GM20431 (cell line): ENCODE data around the gene A4GNT.
"Not testable (repeated sequence)": the region's sequence is repeated elsewhere in the genome, so short reads cannot be mapped to it uniquely, and the experiment has no call there.

Experiments
- in situ Hi-C: fragments of 300-500 bp; cut with MseI, MboI; formaldehyde crosslinking; loops from one replicate; pipeline ENCODE4 v1.15.0; 2020; ENCODE audit warnings: low sequenced_read_pairs; ENCODE audit not compliant: unreplicated experiment

Gene A4GNT

DNA sequence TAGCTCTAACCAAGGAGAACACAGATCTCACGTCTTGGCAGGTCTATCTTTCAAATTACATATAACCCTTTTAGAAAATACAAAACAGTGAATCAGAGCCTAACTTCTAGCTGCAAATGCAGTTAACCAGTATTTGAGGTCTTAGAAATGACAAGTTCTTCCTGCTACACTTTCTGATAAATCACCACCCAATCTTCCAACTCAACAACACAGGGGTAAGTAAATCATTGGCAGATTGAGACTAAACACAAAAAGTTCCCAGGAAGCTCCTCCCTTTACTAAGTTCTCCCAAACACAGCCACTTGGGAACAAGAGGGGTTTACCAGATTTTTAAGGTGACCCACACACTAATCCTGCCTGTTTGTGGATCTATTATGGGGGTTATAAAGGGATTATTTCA, at the start of gene A4GNT:
Gene A4GNT (minus strand): TSS at position 152 of the 400 bp plus-strand sequence. CDS start 1,134 bp downstream, outside the sequence.
- in situ Hi-C loops: no loop called here

DNA sequence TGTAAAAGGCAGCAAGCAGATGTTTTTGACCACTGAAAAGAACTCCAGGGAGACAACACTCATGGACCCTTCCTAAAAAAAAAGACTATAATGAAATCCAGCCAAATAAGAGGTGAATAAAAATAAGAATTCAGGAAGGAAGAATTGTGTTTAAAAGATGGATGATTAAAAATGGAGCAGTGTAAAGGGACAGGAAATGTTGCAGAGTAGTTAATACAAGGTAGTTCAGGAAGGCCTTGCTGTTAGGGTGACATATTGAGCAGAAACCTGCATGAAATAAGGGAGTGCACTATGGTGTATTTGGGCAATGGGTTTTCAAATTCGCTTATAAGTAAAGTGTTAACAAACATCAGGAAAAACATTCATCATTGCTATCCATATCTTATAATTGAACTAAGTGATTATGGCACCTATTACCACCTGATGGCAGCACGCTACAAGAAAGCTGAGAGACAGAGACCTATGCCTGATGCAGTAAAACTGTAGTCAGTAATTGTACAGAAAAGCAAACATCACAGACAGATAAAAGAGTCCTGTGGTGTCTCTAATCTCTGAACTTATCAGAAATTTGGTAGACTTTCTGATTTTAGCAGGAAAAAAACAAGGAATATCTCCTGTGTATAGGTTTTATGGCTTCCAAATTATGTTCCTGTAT, 48.3 kb upstream of the A4GNT start:
- in situ Hi-C loops: no loop called here

DNA sequence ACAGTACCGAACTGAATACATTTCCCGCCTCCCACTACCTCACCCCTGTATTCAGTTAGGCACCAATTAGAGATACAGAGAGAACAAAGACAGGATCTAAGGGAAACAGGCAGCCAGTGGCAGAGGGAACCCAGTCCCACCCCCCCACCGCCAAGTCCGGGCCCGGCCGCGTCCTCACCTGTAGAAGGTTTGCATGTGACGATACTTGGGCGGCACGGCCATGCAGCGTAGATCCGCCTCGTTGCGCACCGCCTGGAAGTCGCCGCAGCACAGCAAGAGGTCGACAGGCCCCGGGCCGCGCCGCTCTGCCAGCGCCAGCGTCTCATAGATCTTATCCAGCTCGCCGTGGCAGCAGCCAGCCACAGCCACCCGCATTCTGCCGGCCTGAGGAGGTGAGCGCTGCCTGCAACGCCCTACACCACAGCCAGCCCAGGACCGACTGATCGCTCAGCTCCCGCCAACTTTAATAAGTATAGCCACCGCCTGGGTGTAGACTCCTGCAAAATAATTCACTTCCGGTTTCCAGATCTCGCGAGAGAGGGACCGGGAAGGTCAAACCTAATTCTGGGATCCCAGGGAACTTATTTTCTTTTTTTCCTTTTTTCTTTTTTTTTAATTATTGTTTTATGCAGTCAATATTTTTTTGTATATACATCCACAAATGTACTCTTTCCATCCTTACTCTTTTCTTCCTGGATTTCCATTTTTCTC, 42.4 kb upstream of the A4GNT start, which contains the start of gene DBR1:
Gene DBR1 (minus strand): TSS at position 501 of the 711 bp plus-strand sequence. CDS start 126 bp downstream, at position 375.
- in situ Hi-C loops: no loop called here

DNA sequence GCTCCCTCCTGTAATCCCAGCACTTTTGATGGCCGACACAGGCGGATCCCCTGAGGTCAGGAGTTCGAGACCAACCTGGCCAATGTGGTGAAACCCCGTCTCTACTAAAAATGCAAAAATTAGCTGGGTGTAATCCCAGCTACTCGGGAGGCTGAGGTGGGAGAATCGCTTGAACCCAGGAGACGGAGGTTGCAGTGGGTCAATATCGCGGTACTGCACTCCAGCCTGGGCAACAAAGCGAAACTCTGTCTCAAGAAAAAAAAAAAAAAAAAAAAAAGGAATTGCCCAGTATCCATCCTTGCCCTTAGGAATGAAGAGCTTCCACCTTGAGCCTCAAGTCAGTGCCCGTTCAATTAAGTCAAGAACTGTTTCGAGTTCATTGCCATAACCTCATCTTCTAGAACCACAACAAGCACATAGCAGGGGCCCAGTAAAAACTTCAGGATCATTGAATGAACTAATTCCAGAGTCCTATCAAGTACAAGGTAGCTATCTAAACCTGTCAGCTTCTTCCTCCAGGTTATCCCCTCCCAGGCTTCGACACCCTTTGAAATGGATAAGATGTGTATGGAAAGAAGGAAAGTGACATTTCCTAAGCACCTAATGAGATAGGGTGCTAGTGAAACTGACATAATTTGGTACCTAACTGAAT, 41.7 kb upstream of the A4GNT start:
- in situ Hi-C loops: no loop called here

DNA sequence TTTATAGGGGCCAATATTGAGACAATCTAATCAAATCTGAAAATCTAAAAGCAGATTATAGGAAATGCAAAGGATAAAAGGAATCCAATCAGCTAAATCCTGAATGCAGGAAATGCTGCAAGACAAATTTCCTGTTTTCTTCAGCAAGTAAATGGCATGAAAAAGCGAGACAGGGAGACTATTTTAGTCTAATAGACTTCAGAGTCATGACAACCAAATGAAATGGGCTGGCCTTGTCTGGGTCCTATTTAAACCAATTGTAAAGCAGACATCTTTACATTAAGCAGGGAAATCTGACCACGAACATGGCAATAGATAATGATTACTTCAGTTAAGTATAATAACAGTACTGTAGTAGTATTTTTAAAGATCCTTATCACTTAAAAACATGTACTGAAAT, 40.4 kb upstream of the A4GNT start:
- in situ Hi-C loops: no loop called here

DNA sequence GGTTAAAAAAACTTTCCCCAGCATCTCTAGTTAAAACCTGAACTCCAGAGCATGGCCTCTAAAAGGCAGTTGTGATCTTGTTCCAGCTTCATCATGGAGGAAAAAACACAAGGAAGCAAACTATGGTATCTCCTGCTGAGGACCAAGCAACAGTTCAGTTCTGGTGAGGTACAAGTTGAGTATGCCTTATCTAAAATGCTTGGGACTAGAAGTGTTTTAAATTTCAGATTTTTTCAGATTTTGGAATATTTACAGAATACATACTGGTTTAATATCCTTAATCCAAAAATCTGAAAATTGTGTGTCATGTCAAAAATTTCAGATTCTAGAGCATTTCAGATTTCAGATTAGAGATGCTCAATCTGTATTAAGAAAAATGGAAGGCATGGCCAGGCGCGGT, 32.9 kb upstream of the A4GNT start:
- in situ Hi-C loops: no loop called here

DNA sequence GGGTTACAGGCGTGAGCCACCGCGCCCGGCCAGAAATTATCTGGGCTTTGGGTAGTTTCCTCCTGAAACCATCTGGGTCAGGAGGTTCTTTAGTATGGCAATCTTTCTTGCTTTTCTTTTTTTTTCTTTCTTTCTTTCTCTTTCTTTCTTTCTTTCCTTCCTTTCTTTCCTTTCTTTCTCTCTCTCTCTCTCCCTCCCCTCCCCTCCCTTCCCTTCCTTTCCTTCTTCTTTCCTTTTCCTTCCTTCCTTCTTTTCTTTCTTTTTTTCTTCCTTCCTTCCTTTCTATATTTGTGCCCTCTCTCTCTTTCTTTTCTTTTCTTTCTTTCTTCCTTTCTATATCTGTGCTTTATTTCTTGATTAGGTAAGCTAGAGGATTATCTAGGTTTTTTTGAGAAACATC, 25.6 kb upstream of the A4GNT start:
- in situ Hi-C loops: no loop called here

DNA sequence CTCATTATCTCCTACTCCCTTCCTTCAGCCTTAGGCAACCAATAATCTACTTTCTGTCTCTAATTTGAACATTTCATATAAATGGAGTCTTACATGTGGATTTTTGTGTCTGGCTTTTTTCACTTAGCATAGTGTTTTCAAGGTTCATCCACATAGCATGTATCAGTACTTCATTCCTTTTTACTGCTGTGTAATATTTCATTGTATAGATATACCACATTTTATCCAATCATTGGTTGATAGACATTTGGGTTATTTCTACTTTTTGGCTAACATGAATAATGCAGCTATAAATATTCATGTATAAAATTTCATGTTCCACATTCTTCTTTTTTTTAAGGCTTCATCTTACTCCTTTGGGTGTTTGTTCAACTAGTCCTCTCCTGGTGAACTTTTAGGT, 22.3 kb upstream of the A4GNT start:
- in situ Hi-C loops: no loop called here

DNA sequence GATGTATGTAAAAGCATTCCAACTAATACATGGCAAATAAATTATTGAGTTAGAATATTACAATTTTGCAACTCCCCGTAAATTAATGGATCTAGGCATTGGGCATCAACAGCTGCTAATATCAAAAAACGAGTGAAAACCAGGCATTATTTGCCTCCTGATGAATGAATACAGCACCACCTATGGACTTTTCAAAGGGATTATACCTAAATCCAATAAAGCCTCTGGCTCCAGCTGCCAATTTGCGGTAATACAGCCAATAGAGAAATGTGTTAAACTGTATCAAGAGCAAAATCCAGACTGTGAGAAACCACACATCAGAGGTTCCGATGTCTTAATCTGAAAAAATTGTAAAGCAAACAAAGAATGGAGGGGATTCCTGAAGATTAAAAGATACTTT, 16.3 kb upstream of the A4GNT start:
- in situ Hi-C loops: no loop called here

DNA sequence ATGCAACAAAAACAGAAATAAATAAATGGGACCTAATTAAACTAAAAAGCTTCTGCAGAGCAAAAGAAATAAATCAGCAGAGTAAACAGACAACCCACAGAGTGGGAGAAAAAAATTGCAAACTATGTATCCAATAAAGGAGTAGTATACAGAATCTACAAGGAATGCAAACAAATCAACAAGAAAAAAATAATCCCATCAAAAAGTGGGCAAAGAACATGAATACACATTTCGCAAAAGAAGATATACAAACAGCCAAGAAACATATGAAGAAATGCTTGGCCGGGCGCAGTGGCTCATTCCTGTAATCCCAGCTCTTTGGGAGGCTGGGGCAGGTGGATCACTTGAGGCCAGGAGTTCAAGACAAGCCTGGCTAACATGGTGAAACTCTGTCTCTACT, 10.0 kb upstream of the A4GNT start:
- in situ Hi-C loops: not testable (repeated sequence)

DNA sequence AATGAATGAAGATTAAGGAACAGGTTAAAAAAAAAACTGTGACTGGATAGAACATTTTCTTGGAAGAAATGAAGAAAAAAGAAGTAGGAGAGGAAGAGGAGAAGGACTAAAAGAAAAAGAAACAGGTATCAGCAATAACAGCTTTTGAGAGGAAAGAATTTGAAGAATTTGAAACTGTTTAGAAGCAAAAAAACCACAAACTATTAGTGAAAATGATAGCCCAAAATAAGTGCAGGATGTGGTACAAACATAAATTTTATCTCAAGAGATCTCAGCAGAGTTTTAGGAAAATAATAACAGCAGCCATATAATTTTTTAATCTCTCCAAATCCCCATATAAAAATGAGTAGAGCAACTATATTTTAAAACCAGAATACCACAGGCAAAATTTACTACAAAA, 8.8 kb upstream of the A4GNT start:
- in situ Hi-C loops: no loop called here

DNA sequence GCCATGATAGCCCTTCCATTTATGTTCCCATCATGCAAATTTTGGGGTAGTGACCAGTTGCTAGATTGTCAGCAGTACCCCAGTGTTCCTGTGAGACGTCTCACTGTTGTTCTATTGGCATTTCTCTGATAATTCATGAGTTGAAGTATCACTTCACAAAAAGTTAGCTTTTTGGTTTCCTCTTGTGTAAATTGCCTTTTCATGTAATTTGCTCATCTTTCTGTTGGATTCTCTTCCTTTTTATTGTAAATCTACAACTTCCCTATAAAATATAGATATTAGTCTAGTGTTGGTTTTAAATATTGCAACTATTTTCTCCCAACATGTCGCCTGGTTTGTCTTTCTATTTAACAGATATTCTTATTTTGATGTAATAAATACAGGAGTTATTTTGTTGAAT, 7.5 kb upstream of the A4GNT start:
- in situ Hi-C loops: no loop called here

DNA sequence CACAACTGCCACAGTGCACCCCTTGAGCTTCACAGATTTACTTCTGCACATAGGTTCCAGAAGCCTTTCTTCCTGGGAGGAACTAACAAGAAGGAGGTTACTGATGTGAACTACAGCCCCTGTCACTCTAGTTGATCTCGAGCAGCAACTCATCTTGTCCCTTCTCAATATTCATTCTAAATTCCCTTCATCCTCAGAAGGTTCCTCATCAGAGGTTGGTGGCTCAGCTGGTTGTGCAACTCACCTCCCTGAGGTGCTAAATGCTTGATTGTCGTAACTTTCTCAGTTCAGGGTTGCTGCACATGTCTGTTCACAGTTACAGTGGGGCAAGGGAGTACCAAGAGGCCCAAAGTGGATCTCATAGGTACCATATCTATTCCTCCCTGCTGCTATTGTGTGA, 5.7 kb upstream of the A4GNT start:
- in situ Hi-C loops: no loop called here

DNA sequence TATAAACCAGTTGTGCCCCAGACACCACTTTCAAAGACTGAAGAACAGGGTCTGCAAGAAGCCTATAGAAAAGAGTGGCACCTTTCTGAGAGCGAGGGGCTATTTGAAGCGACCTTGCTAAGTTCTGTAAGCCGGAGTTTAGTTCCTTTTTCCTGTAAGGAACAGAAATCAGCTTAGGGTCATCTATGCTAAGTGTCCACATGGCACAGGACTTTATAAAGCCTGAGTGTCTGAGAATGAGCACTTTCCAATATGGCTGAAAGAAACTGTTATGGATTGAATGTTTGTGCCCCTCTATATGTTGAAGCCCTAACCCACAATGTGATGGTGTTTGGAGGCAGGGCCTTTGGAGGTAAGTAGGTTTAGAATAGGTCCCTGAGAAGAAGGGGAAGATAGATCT, 4.0 kb upstream of the A4GNT start:
- in situ Hi-C loops: no loop called here

DNA sequence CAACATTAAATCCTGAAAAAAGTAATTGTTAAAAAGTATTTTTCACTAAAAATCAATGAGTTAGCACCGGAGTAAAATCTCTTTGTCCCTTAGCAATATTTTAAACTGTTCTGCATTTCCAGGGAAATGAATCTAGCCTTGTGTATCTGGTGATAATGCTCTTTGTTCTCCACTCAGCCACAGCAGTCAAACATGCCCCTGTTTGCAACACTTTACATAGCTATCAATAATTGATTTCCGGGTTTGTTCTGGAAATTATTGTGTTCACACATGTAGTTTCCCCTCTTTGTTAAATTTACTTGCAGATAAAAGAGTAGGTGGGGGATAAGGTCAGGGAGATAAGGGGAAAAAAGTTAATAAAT, 3.6 kb upstream of the A4GNT start:
- in situ Hi-C loops: no loop called here

DNA sequence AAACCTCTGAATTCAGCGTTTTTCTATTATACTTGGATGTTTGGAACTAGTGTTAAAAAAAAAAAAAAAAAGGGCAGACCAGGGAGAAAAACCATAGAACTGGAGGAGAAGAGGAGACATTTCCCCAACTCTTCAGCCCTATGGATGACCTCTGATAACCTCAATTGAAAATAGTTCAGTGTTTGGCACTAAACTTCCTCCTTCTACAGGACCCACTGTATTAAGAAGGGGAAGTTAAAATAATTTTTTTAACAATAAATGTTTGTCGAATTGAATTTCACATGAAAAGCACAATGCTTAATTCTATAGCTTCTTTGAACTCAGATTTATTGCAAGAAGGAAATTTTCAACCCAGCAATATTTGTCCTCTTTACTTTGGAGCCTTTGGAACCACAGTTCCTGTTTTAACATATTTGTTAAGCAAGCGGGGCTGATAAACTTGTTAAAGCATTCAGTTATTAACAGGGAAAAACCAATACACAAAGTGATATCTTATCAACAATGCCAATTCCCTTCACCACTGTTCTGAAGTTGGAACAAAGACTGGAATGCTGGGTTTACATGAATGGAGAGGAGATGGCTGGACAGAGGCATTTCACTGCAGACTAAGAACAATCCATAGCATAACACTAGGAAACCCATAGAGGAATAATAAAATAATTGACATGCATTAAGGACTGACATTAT, 3.1 kb upstream of the A4GNT start:
- in situ Hi-C loops: no loop called here

DNA sequence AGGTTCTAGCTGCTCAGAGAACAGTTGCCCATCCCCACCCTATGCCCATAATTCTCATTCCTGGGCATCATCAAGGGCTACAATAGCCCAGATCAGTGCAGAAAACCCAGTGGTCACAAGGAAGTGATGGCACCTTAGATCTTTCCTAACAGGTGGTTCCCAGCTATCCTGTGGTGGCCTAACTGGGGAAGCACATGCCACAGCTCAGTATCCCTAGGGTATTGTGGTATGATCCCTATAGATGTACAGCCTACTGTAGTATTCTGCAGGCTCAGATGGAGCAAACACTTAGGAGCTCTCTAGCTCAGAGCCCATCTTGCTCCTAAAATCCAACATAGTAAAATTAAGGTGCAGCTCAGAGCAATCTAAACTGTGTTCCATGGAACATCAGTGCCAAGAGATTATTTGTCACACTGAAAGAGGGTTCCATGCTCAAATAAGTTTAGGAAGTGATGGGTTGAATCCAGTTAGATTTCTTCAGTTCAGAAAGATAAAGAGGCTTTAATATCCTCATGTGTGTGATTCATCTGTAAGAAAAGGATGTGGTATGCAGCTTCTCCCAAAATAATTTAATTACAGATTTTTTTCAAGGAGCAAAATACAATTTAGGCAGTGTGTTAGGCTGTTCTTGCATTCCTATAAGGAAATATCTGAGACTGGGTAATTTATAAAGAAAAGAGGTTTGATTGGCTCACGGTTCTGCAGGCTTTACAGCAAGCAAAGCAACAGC, 4.4 kb downstream of the A4GNT start:
- in situ Hi-C loops: no loop called here

DNA sequence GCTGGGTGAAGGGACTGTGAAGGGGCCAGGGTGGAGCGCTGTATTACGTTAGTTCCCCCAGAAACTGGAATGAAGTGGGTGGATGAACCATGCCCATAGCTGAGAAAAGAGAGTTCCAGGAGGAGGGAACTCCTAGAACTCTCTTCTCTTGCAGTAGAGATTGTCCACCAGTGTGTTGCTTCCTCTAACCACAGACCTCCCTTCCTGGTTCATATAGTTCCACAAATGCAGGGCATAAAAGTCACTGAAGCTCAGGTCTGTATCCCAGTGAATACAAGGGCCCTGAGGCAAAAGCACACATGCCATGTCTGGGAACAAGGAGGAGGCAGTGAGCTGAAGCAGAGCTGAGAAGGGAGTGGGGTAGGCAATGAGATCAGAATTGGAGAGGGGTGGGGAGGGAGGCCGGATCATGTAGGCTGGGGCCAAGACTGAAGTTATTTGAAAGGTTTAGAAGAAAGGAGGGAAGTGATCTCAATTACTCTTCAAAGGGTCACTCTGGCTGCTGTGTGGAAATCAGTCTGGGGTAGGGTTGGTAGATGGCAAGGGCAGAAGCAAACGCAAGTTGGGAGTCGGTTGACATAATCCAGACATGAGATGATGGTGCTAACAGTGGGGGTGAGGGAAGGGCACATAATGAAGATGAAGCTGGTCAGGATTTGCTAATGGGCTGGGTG, 6.5 kb downstream of the A4GNT start:
- in situ Hi-C loops: no loop called here

DNA sequence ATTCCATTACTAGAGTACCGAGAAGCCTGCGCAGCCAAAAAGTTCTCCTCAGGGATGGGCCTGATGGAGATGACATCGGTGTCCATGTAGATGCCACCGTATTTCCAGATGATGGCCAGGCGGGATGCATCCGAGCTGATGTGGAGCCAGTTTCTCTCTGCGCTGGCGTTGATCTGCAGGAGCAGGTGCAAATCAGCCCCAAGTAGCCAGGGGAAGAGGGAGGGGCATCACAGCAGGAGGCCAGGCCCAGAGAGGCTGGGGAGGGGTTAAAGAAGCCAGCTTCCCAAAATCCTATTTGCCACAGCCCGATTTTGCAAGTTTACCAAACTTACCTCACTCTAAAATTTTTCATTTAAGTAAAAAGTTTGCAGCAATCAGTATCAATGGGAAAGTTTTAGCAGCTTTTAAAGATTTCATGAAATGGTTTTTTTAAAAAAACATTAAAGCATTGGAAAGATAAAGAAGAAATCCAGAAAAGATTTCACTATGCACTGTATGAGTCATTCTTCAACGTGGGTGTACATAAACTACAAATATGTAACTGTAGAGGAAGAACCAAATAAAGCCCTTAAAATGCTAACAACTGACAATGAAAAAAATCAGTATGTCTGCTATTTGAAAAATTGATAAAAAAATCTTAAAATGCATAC, 7.4 kb downstream of the A4GNT start:
- in situ Hi-C loops: no loop called here
